ENCODE results near the gene WFDC2.
A peak's percentile ranks its signal among the peaks of the same experiment; 100 is the strongest.

WFDC2 gene, protein sequence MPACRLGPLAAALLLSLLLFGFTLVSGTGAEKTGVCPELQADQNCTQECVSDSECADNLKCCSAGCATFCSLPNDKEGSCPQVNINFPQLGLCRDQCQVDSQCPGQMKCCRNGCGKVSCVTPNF

DNA sequence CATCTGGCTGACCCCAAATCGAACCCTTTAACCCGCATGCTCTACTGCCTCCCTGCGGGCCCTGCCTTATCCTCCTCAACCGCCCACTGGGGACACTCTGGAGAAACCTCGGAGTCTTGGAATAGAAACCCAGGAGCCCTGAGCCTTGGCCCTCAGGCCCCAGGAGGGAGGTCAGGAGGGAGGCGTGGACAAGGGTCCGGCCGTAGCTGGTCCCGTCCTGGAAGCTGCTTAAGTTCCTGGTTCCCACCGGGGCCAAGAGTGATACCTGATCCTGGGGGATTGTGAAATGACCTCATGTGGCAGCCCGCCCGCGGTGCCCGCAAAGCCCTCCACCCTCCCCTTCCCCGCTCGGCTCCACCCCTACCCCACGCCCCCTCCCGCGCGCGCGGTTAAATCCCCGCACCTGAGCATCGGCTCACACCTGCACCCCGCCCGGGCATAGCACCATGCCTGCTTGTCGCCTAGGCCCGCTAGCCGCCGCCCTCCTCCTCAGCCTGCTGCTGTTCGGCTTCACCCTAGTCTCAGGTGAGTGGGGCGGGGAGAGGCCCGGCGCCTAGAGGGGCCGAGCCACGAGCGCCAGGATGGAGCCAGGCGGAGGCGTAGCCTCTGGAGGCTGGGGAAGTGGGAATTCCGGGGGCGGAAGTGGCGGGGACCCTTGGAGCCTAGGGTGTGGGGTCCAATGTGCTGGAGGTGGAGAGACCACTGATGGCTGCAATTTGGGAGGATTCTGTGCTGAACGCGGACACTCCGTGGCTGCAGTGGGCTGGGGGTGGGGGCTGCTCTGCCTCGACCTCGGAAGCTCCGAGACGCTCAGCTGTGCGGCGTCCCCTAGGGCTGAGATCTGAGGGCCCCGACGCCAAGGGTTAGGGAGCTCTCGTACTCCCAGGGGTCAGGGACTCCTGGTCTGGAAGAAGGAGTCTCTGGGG lies at the start of gene WFDC2:
TSS of gene WFDC2 (plus strand) at position 418 of the 926 bp plus-strand sequence. CDS start at position 447, 29 bp downstream.
- TF ChIP-seq POLR2A (IDR thresholded peaks at IDR 0.05; ENCODE audit: low read length) = no peak
- TF ChIP-seq GATA1 (IDR thresholded peaks at IDR 0.05; ENCODE audit: low read depth, low read length) = no peak
- no peak for DNase-seq

DNA sequence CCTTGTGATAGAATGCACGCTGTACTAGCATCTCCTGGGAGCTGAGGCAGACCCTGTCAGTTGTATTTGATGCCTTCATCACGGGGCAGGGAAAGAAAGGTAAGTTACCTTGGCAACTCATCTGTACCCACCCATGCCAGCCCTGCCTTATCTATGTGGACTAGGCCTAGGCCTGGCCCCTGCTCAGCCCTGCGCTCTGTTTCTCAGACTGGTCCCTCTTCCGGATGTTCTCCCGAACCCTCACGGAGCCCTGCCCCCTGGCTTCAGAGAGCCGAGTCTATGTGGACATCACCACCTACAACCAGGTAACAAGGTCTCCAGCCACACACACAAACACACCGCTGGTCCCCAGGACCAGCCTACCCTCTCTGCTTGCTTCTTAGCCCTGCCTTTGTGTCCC lies 49.4 kb upstream of the WFDC2 start:
- no peak for DNase-seq
- TF ChIP-seq POLR2A (IDR thresholded peaks at IDR 0.05; ENCODE audit: low read length) = no peak

DNA sequence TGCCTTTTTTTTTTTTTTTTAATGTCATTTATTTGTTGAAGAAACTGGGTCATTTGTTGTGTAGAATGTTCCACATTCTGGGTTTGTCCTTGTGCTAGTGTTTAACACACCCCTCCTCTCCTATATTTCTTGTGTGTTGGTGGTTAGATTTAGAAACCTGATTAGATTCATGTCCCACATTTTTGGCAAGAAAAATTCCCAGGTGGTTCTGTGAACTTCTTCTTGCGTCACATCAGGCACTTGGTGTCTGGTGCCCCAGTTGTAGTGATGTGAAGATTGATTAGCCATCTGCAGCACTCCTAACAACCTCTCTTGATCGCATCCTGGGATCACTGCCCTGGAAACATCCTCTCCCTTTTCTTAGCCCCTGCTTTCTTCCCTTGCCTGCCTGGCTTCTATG lies 45.9 kb upstream of the WFDC2 start:
- TF ChIP-seq POLR2A (IDR thresholded peaks at IDR 0.05; ENCODE audit: low read length) (no peak), GATA1 (IDR thresholded peaks at IDR 0.05; ENCODE audit: low read depth, low read length) (no peak)
- DNase-seq = no peak

DNA sequence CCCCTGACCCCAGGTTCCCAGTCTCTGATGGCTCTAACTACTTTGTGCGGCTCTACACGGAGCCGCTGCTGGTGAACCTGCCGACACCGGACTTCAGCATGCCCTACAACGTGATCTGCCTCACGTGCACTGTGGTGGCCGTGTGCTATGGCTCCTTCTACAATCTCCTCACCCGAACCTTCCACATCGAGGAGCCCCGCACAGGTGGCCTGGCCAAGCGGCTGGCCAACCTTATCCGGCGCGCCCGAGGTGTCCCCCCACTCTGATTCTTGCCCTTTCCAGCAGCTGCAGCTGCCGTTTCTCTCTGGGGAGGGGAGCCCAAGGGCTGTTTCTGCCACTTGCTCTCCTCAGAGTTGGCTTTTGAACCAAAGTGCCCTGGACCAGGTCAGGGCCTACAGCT lies 44.0 kb upstream of the WFDC2 start:
- no peak for TF ChIP-seq POLR2A (IDR thresholded peaks at IDR 0.05; ENCODE audit: low read length)
- no peak for DNase-seq

DNA sequence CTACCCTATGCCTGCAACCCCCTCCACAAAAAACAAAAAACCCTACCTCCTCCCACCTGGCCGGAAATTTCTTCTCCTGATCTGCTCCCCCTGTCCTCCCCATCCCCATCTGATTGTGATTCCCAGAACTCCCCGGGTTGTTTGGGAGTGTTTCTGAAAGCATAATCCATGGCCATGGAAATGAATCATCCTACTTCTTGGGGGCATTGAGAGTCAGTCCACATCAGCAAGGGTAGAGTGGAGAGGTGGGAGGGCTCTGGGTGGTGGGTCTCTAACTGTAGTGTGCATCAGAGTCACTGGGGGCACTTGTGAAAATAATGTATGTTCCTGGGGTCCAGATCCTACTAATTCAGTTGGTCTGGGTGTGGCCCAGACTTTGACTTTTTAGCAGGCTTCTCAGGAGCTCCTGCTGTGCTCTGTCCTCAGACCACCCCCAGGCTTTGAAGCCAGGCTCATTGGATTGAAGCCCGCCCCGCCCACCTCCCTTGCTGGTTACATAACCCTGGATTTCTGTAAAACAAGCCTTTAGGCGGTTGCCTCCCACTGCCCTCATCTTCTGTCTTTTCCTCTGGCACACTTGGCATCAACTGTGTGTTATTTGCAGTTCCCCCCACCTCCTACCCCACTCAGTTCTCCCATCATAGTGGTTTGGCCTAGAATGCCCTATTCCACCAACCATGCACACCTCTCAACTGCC lies 43.1 kb upstream of the WFDC2 start:
- TF ChIP-seq POLR2A (IDR thresholded peaks at IDR 0.05; ENCODE audit: low read length) = peak; percentile 11
- TF ChIP-seq GATA1 (IDR thresholded peaks at IDR 0.05; ENCODE audit: low read depth, low read length) = no peak
- DNase-seq = no peak

DNA sequence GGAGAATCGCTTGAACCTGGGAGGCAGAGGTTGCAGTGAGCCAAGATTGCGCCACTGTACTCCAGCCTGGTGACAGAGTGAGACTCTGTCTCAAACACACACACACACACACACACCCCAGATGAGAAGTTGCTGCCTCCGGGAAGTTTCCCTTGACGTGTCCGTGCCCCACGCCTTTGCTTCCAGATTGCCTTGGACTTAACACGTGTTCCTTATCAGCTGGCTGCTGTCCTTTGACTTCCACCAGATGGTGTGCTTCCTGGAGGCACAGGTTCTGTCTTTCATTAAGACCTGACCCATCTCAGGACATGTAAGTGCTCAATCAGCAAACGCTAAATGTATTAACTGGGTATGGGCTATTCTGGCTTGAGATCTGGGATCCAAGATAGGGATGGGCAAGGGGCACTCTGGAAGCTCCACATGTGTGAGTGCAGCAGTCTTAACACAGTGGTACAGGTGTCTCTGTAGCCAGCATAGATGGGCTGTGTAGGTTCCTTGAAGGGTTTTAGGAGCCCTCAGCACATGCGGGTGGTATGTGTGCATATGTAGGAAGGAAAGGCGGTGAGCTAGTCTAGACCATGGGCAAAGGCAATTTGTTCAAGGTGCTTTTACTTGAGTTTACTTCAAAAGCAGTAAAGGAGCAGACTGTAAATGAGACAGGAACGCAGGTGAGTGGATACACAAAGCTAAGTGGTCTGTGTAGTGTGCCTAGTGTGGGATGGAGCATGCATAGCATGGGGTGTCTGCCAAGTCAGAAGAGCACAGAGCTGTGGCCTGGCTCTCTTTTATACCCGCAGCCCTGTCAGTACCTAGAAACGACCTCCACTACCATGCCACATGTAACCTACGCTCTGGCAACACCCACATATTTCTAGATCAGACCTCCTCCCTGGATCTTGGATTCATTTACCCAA lies 42.1 kb upstream of the WFDC2 start:
- peak; percentile 12 to 27 for DNase-seq

DNA sequence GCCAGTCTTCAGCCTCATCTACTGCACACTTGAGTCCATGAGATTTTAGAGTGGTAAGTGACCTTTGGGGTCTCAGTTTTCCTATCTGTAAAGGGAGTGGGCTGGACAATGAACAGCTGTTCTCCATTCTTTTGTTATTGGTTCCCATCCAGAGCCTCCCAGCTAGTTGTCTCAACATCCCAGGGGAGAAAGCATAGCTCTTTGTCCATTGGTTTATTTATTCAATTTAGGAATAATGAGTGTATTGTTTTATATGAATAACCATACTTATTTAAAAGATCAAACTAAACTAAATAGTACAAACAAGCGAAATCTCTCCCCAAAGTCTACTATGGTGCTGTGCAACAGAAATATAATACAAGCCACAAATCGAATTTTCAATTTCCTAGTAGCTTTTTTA lies 39.9 kb upstream of the WFDC2 start:
- no peak for TF ChIP-seq POLR2A (IDR thresholded peaks at IDR 0.05; ENCODE audit: low read length)
- TF ChIP-seq GATA1 (IDR thresholded peaks at IDR 0.05; ENCODE audit: low read depth, low read length) = no peak
- DNase-seq = no peak

More for the DNA sequence above, 42.1 kb upstream of the WFDC2 start:
- TF ChIP-seq POLR2A (IDR thresholded peaks at IDR 0.05; ENCODE audit: low read length) = no peak
- no peak for TF ChIP-seq GATA1 (IDR thresholded peaks at IDR 0.05; ENCODE audit: low read depth, low read length)

DNA sequence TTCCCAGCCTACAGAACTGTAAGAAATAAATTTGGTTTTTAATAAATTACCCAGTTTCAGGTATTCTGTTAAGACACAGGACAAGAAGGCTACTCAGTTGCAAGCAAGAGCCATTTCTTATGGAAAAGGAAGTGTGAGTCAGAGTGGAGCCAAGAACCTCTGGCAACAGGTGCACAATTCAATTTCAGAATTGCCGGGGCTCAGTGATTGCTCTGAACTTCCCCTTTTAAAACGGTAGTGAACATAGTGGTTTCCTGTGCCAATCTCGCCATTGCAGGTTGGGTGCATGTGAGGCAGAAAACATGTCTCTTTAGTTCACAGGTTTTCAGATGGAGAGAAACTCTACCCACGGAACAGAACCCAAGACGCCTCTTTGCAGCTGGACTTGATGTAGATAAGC lies 37.3 kb upstream of the WFDC2 start:
- no peak for DNase-seq
- TF ChIP-seq GATA1 (IDR thresholded peaks at IDR 0.05; ENCODE audit: low read depth, low read length) (no peak), POLR2A (IDR thresholded peaks at IDR 0.05; ENCODE audit: low read length) (no peak)

DNA sequence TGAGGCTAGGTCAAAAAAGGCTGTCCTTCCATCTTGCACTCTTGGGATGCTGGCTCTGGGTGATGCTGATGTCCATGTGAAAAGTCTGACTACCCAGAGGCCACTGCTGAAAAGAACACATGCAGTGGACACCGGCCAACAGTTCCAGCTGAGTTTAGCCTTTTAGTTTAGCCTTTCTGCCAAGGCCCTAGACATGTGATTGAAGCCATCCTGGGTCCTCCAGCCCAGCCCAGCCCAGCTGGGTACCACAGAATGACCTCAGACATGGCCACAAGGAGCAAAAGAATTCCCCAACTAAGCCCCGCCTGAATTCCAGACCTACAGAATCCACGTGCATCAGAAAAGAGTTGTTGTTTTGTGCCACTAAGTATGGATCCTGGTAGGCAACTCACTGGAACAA lies 36.2 kb upstream of the WFDC2 start:
- DNase-seq = no peak
- TF ChIP-seq POLR2A (IDR thresholded peaks at IDR 0.05; ENCODE audit: low read length) (no peak), GATA1 (IDR thresholded peaks at IDR 0.05; ENCODE audit: low read depth, low read length) (no peak)

DNA sequence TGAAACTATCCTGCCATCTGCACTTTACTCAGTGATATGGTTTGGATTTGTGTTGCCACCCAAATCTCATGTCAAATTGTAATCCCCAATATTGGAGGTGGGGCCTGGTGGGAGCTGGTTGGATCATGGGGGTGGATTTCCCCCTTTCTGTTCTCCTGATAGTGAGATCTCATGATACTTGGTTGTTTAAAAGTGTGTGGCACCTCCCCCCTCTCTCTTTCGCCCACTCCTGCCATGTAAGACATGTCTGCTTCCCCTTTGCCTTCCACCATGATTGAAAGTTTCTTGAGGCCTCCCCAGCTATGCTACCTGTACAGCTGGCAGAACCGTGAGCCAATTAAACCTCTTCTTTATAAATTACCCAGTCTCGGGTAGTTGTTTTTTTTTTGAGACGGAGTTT lies 35.6 kb upstream of the WFDC2 start:
- DNase-seq = no peak
- TF ChIP-seq GATA1 (IDR thresholded peaks at IDR 0.05; ENCODE audit: low read depth, low read length) = no peak
- TF ChIP-seq POLR2A (IDR thresholded peaks at IDR 0.05; ENCODE audit: low read length) = no peak

DNA sequence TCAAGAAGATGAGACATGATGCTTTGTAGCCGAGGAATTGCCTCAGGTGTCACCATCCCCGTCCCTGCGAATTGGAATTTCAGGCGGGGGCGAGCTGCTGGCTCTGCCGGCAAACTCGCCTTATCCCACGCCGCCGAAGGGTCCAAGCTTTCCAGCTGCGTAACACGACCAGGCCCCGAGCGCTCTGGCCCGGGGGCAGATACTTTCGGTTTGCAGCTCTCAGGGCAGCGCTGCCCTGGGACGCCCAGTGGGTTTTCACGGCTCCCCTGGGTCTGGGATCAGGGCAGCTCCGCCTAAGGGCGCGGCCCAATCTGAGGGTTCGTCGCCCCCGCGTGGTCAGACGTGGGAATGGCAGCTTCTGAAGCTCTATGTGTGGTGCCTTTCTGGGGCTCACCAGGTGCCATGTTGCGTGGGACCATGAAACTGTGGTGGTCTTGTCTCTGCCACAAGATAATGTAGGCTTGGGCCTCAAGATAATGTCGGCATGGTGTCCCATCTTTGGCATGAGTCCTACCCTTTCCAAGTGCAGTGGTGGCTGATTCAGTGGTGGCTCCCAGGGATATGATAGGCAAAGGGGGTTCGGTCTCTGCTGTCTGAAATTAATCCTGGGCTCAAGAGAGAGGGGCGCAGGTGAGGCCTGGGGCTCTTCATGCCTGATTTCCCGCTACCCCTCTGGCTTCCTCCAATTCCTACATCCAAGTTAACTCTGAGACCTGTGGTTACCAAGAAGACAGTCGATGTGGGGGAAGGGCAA lies 32.6 kb upstream of the WFDC2 start:
- peak; percentile 85 to 92 for DNase-seq
- TF ChIP-seq GATA1 (IDR thresholded peaks at IDR 0.05; ENCODE audit: low read depth, low read length) = no peak

DNA sequence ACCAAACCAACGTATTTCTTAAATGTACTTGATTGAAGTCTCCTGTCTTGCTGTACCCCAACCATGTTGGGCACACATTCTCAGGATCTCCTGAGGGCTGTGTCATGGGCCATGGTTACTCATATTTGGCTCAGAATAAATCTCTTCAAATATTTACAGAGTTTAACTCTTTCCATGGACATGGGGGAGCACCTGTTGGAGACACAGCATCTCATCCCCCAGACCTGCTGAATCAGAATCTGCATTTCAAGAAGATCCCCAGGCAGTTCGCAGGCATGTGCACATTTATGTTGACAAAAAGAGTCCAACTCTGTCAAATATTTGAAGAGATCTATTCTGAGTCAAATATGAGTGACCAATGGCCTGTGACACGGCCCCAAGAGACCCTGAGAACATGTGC lies 29.1 kb upstream of the WFDC2 start:
- no peak for DNase-seq

More for the DNA sequence above, 29.1 kb upstream of the WFDC2 start:
- TF ChIP-seq GATA1 (IDR thresholded peaks at IDR 0.05; ENCODE audit: low read depth, low read length) (no peak), POLR2A (IDR thresholded peaks at IDR 0.05; ENCODE audit: low read length) (no peak)
